Measurements from ENCODE around the gene NCOR1.
"Not testable (repeated sequence)": the region's sequence is repeated elsewhere in the genome, so short reads cannot be mapped to it uniquely, and the experiment has no call there.

NCOR1 gene

GRCh38 chr17:16214190-16215001 lies 938 bp downstream of the NCOR1 start:
- DNase-seq = peak in 1 of 2 experiments; percentile 40

GRCh38 chr17:16212793-16213192 lies 2.5 kb downstream of the NCOR1 start:
- no peak for DNase-seq

- DNase-seq = no peak
Measured at GRCh38 chr17:16211590-16211989, 3.7 kb downstream of the NCOR1 start.

DNA sequence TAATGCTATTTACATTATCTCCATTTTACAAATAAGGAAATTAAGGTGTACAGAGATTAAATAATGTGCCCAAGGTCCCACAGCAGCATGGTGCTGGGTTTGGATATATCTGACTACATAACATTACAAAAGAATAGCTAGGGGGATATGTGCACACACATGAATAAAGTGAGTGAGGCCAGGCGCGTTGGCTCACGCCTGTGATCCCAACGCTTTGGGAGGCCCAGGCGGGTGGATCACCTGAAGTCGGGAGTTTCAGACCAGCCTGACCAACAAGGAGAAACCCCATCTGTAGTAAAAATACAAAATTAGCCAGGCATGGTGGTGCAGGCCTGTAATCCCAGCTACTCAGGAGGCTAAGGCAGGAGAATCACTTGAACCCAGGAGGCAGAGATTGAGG lies 10.6 kb downstream of the NCOR1 start:
- DNase-seq = not testable (repeated sequence)

DNA sequence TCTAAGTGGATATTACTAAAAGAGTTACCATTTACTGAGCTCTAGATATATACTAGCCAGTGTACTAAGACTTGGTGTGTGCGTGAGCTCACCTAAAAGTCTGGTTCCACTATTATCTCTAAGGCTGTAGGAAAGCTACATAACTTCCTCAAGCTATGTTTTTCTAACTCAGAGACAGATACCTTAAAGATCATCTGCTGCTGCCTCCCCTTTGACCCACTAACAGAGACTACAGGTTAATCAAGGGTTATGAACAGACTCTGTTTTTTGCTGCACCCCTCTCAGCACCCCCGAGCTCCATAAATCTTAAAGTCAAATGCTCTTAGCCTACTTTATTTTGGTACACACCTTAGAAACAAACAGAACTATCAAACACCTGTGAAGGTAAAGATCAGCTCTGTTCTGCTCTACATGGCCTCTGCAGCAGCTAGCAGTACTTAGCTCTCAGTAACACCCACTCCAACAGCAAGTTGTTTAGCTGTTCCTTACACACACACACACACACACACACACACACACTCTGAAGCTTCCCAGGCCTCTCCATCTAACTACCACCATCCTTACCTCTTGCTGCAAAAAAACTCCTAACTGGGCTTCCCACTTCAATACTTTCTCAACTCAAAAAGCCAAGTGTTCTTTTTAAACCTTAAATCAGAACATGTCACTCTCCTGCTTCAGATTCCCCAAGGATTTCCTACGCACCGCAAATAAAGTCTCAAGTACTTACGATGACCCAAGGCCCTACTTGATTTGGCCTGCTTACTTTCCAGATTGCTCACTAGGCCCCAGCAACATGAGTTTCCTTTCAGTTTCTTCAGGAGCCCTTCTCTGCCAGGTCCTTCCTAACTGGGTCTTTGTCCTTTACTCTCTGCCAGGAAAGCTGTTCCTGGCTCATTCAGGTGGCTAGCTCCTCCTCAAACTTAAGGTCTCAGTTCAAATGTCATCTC lies 12.5 kb downstream of the NCOR1 start:
- not testable (repeated sequence) for DNase-seq

DNA sequence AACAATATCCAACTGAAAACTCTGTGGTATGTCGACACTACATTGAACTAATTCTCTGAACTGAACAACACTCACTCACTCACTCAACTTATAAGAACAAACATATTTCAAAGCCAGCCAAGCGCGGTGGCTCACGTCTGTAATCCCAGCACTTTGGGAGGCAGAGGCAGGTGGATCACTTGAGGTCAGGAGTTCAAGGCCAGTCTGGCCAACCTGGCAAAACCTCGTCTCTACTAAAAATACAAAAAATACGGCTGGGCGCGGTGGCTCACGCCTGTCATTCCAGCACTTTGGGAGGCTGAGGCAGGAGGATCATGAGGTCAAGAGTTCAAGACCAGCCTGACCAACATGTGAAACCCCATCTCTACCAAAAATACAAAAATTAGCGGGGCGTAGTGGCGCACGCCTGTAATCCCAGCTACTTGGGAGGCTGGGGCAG lies 13.6 kb downstream of the NCOR1 start:
- DNase-seq = not testable (repeated sequence)

- DNase-seq = no peak
Measured at GRCh38 chr17:16199093-16199492, 16.2 kb downstream of the NCOR1 start.

DNA sequence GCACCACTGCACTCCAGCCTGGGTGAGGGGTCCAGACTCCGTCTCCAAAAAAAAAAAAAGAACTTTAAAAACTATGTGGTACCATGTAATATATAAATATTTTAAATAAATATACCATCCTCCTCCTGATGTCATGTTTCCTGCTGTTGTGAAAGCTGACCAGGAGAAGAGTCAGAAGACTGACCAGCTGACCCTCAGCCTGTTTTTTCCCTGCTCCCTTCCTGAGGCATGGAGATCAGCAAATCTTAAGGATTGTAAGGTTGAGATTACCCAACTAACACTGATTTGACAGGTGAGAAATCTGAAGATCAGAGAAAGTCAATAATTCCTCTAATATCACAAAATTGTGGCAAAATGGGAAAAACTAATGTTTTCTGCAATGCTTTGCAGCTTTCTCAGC lies 18.1 kb downstream of the NCOR1 start:
- no peak for DNase-seq

DNA sequence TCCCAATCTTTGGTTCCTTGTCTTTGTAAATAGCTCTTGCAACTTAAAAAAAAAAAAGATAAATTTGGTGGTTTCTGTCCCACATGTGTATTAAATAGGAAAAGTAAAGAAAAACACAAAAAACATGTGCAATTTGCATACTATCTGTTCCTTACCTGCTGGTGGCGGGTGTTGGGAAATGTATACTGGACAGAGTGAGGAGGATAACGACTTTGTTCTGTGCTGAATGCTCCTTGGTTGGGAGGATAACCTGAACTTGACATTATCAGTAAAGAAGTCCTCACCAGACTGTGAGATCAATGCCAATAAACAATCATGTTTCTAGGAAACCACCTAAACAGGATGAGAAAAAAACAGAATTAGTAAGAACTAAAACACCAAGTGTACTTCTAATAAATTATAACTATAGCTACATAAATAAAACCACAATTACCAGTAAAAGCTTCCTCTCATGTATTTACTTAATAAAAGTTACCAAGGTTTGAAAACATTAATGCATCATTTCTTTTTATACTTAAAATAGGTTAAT lies 21.0 kb downstream of the NCOR1 start:
- DNase-seq = not testable (repeated sequence)

- no peak for DNase-seq
Measured at GRCh38 chr17:16191604-16192003, 23.7 kb downstream of the NCOR1 start.

GRCh38 chr17:16190703-16191360 lies 24.5 kb downstream of the NCOR1 start:
- no peak for DNase-seq

DNA sequence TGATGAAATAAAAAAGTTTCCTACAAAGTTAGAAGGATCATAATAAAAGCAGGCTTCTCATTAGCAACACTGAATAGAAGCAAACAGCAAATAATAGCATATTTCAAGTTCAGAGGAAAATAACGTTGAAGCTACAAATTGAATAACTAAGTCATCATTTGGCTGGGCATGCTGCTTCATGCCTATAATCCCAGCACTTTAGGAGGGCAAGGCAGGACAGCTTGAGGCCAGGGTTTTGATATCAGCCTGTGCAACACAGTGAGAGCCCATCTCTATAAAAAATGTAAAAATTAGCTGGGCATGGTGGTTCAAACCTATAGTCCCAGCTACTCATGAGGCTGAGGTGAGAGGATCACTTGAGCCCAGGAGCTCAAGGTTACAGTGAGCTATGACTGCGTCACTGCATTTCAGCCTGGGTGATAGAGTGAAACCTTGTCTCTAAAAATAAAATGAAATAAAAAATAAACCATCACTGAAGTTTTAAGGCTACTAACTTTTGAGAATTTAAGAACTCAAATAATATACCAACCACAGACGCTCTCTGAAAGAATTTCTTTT lies 25.5 kb downstream of the NCOR1 start:
- DNase-seq = no peak

DNA sequence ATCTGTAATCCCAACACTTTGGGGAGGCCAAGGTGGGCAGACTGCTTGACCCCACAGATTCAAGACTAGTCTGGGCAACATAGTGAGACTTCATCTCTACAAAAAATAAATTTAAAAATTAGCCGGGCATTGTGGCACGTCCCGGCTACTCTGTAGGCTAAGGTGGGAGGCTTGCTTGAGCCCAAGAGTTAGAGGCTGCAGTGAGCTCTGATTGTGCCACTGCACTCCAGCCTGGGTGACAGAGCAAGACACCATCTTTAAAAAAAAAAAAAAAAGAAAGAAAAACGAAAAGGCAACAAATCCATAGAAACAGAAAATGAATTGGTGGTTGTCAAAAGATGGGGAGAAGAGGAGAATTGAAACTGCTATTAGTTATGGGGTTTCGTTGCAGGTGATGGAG lies 27.7 kb downstream of the NCOR1 start:
- DNase-seq = no peak

DNA sequence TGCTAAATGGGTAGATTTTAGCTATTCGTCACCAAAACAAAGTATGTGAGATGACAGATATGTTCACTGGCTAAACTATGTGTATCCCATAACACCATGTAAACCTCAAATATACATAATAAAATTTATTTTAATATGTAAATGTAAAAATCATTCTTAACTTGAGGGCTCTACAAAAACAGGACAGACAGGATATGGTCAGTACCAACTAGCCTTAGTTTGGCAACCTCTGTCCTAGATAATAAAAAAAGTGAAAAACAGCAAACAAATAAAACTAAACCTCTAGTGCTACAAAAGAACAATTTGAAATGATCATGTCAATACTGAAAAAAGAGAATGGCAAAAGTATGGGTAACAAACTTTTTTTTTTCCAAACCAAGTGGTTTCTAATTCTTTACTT lies 33.8 kb downstream of the NCOR1 start:
- no peak for DNase-seq

DNA sequence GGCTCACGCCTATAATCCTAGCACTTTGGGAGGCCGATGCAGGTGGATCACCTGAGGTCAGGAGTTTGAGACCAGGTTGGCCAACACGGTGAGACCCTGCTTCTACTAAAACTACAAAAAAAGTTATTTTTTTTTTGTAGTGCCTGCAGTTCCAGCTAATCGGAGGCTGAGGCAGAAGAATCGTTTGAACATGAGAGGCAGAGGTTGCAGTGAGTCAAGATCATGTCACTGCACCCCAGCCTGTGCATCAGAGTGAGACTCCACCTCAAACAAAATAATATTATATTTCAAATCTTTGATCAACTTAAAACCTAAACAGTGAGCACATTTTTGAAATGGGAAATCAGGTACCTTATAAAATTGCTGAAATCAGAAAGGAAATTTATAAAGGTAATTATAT lies 36.5 kb downstream of the NCOR1 start:
- DNase-seq = no peak

GRCh38 chr17:16171613-16172012 lies 43.7 kb downstream of the NCOR1 start:
- DNase-seq = no peak

DNA sequence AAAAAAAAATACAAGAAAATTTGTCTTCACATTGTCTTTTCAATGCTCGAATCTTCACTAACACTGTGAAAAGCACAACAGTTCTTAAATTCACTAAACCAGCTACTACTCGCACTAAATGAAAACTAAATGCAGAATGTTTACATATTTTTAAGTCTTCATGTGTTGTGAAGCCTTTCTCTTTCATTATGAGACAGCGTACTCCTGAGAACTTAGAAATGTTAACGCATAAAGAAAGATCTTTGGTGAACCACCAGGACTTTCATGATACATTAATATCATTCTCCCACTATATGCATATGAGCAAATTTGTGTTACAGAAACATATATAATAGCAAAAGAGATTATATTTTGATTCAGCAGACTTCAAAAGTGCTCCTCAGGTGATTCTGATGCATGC lies 48.6 kb downstream of the NCOR1 start:
- not testable (repeated sequence) for DNase-seq

- no peak for DNase-seq
Measured at GRCh38 chr17:16158714-16159113, 56.6 kb downstream of the NCOR1 start.

- DNase-seq = no peak
Measured at GRCh38 chr17:16155536-16155935, 59.8 kb downstream of the NCOR1 start.

GRCh38 chr17:16152326-16152725 lies 63.0 kb downstream of the NCOR1 start:
- not testable (repeated sequence) for DNase-seq

GRCh38 chr17:16150251-16150856 lies 65.0 kb downstream of the NCOR1 start:
- DNase-seq = no peak

DNA sequence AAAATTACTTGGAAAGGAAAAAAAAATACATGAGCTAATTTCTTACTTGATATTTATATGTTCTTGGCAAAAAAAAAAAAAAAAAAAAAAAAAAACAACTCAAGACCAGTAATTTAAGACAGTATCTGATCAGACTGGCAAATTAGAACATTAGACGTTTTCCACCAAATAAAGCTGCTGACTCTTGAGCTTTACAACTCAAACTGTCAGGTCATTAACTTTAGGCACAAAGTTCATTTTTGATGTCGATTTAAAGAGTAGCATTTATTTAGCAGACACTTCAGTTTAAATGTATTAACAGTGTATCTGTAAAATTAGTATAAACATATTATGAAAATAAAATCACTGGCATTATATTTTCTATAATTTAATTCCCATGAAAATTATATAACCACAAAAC lies 66.7 kb downstream of the NCOR1 start:
- DNase-seq = no peak

Data from NCI-H2081 (cell line).